ENCODE data around the gene ATOSB.

DNA sequence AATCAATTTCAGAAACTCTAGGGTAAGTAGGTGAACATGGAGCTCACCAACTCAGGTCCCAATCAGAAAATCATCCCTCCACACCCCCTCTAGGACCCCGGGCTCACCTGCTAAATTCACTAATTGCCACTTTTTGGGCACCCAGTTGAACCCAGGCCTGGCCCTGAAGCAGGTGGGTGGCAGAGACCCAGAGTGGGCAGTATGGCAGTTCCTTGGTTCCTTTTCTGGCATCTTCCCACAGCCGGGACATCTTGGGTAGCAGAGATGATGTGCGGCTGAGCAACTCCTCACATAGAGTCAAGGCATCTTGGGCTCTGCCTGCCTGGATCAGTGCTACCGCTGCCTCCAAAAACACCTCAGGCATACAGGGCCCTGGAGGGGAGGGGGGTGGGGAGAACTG is 40.3 kb downstream of the ATOSB start:
- no peak for TF ChIP-seq POLR2A (IDR thresholded peaks at IDR 0.05)
- TF ChIP-seq, protein P1, sequence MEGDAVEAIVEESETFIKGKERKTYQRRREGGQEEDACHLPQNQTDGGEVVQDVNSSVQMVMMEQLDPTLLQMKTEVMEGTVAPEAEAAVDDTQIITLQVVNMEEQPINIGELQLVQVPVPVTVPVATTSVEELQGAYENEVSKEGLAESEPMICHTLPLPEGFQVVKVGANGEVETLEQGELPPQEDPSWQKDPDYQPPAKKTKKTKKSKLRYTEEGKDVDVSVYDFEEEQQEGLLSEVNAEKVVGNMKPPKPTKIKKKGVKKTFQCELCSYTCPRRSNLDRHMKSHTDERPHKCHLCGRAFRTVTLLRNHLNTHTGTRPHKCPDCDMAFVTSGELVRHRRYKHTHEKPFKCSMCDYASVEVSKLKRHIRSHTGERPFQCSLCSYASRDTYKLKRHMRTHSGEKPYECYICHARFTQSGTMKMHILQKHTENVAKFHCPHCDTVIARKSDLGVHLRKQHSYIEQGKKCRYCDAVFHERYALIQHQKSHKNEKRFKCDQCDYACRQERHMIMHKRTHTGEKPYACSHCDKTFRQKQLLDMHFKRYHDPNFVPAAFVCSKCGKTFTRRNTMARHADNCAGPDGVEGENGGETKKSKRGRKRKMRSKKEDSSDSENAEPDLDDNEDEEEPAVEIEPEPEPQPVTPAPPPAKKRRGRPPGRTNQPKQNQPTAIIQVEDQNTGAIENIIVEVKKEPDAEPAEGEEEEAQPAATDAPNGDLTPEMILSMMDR (IDR thresholded peaks at IDR 0.05), result no peak
- TF ChIP-seq EP300 (IDR thresholded peaks at IDR 0.05), result no peak

All from ovary (tissue), 3 donors.